Measurements from ENCODE around the gene RBMS1. TPM values are rescaled to one million over a fixed set of nuclear protein-coding genes. Genes with fewer than 3 reads are reported as not detected.

RBMS1 gene
- polyA plus RNA-seq, 3 donors: 129 to 146 (median 130) TPM

GRCh38 chr2:160418398-160418765, 75.2 kb downstream of the RBMS1 start:
- DNase-seq (ENCODE audit: low read depth in 3 of 3, low spot score in 2 of 3): no peak

GRCh38 chr2:160417745-160418397, 75.7 kb downstream of the RBMS1 start:
- no peak for DNase-seq (ENCODE audit: low read depth in 3 of 3, low spot score in 2 of 3)

- no peak for DNase-seq (ENCODE audit: low read depth in 3 of 3, low spot score in 2 of 3)
These were observed 77.6 kb downstream of the RBMS1 start for GRCh38 chr2:160415991-160416390.

DNA sequence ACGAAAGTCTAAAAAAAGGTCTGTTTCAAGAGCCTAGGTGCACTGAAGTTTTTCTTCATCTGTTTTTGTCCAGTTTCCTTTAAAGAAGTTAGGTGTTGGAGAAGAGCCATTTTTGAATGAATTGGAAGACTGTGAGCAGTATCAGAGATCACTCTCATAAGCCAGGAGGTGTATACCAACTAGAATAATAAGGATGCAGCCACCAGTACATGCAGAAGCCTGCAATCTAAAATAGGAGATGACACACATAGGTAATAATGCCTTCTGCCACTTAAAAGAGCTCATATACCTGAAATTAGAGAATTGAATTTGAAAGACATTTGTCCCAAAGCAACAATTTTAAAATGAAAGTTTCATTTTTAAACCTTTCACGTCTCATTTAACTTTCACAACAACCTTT, 81.7 kb downstream of the RBMS1 start:
- no peak for DNase-seq (ENCODE audit: low read depth in 3 of 3, low spot score in 2 of 3)

GRCh38 chr2:160411167-160411566, 82.4 kb downstream of the RBMS1 start:
- no peak for DNase-seq (ENCODE audit: low read depth in 3 of 3, low spot score in 2 of 3)

- no peak for DNase-seq (ENCODE audit: low read depth in 3 of 3, low spot score in 2 of 3)
These were observed 84.1 kb downstream of the RBMS1 start for GRCh38 chr2:160409480-160409879.

GRCh38 chr2:160408959-160409291, 84.7 kb downstream of the RBMS1 start:
- no peak for DNase-seq (ENCODE audit: low read depth in 3 of 3, low spot score in 2 of 3)

DNA sequence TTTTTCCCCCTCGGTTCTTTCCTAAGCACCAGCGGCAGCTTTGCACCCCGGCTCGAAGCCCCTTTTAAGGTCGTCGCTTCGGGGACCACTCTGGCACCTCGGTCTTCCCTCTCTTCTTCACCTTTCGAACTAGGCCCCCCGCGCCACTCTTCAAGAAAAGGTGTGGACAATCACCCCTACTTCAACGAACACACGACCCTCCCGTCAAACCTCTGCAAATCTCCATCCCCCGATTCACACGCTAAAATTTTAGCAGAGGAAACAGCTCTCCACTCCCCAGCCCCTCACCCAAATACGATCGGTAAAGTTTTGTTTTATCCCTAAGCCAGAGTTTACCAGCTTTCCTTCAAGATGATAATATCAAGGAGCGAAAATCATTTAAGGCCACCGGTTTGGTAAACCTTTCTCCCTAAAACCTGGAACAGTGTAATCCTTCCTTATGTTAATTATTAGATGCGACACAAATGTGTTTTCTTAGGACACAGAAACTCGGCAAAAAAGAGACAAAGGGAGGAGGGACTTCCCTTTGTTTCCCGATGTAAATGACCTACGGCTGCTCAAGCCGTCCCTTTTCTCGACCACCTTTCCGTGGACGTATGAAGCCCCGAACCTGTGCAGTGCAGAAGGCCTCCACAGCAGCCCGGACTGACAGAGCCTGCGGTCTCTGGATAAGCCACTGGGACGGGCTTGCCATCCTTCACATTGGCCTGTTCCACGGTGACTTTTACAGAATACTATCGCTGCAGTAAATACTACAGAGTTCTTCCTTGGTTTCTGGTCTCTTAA, 85.2 kb downstream of the RBMS1 start:
- DNase-seq (ENCODE audit: low read depth in 3 of 3, low spot score in 2 of 3): no peak

DNA sequence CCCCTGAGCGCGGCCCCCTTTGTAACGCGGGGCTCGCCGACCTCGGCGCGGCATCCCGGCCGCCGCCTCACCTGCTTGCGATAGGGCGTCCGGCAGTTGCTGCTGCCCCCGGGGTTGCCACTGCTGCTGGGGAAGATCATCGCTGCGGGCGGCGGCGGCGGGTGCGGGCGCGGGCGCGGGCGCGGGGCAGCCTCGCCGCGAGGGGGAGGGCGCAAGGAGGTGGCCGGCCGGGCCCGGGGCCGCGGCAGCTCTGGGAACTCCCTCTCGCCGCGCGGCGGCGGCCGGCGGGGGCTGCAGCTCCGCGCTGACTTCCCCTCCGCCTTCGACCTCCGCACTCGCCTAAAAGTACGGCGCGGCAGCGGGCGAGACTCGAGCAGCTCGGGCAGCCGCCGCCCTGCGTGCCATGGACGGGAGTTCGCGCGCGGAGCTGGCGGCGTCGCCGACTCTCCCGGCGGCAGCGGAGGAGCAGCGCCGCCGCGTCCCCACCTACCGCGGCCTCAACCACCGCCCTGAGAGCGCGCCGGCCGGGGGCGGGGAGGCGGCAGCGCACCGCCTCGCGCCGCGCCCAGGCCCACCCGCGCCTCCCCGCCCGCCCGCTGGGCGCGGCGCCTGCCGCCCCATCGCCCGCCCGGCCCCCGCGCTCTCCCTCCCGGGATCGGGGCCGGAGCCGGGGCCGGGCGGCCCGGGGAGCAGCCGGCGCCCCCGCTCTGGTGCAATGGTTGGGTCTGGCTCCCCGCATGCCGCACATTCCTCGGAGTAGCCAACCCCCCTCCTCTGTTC, 86.0 kb downstream of the RBMS1 start:
- DNase-seq (ENCODE audit: low read depth in 3 of 3, low spot score in 2 of 3): no peak

DNA sequence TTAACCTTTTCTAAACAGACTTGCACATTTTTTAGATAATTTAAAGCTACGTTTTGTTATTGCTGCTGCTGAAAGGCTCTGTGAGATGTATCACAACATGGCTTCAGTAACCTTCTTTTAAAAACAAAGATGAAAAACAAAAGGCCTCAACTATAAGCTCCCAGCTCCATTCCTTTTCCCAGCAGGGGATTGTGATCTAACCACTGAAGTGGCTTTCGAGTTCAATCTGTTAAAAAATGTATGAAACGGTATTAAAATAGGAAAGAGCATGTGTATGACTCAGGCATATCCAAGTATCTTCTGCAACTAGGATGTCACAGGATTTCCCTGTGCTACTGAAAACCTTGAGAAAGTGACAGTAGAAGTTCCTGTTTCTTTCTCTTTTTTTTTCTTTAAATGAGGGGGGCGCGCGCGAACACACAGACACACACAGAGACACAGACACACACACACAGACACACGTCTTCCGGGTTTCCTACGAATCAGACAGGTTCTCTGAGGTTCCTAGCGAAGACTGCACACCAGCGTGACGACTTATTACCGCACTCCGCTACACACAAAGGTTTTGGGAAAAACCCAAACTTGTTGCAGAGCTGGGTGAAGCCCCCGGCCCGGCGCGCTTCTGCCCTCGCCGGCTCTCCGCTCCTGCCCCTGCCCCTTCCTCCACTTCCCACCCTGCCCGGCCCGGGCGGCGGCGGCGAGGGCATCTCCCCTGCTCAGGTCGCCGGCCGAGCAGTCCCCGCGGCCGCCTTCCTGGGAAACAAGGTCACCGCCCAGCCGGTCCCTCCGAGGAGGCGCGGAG, 86.8 kb downstream of the RBMS1 start:
- DNase-seq (ENCODE audit: low read depth in 3 of 3, low spot score in 2 of 3): no peak

GRCh38 chr2:160405077-160405867, 88.3 kb downstream of the RBMS1 start:
- no peak for DNase-seq (ENCODE audit: low read depth in 3 of 3, low spot score in 2 of 3)

DNA sequence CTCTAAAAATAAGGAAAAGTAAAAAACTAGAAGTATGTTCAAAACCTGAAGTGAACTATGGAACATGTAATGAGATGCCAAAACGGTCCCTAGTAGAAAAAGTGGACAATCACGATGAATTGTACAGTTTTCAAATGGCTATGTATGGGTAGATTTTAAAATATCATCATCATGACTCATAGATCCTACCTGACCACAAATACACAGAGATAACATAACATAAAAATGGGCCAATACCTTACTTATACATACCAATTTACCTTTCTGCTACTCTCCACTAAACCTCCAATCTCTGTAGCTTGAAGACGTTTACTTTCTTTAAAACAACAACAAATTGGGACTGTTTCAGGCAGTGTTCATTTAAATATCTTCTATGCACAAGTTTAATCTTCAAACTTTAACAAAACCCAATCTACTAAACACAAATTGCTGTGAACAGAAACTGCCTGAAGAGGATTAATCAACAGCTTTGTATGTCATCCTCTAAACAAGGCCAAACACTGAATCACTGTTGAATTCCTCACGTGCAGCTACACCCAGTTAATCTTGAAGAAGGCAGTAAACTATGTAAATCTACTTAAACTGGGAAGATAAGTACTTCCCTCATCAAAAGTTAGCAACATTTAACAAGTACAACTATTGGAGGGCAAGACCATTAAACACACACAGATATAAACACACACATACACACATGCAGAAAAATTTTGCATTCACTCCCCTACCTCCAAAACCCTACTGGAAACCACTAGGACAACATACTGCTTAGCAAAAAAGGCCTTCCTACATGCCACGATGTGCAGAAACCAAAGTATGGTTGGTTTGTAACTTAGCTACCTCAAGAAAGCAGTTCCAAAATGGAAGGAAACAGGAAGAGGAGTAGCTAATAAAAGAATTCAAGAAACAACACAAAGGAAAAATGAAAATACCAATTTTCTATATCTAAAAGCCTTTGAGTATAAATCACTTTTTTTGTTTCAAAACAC, 90.3 kb downstream of the RBMS1 start:
- DNase-seq (ENCODE audit: low read depth in 3 of 3, low spot score in 2 of 3): no peak

GRCh38 chr2:160402501-160402900, 91.1 kb downstream of the RBMS1 start:
- DNase-seq (ENCODE audit: low read depth in 3 of 3, low spot score in 2 of 3): no peak

GRCh38 chr2:160401895-160402294, 91.7 kb downstream of the RBMS1 start:
- no peak for DNase-seq (ENCODE audit: low read depth in 3 of 3, low spot score in 2 of 3)

GRCh38 chr2:160399880-160400279, 93.7 kb downstream of the RBMS1 start:
- no peak for DNase-seq (ENCODE audit: low read depth in 3 of 3, low spot score in 2 of 3)

GRCh38 chr2:160397530-160397865, 96.1 kb downstream of the RBMS1 start:
- DNase-seq (ENCODE audit: low read depth in 3 of 3, low spot score in 2 of 3): no peak

GRCh38 chr2:160394153-160394552, 99.5 kb downstream of the RBMS1 start:
- no peak for DNase-seq (ENCODE audit: low read depth in 3 of 3, low spot score in 2 of 3)

GRCh38 chr2:160392201-160392600, 101.4 kb downstream of the RBMS1 start:
- DNase-seq (ENCODE audit: low read depth in 3 of 3, low spot score in 2 of 3): no peak
